HepG2 (cell line): ENCODE measurements around the gene MIDN. TPM values are rescaled to one million over a fixed set of nuclear protein-coding genes. Genes with fewer than 3 reads are reported as not detected.
A peak's percentile ranks its signal among the peaks of the same experiment; 100 is the strongest.

Experiments used
- AHR ChIP-seq: IDR thresholded peaks from 2 replicates; pipeline ENCODE4 v1.6.1; 2018; ENCODE audit warnings: missing genetic modification reagents, missing compliant biosample characterization
- CBX2 ChIP-seq, 2 experiments: fragments of 200-600 bp in 1 of 2; sonication (generic); formaldehyde crosslinking in 1 of 2; IDR thresholded peaks; 2 replicates each; pipeline versions ENCODE4 v1.7.0 to v1.8.1; 2018 to 2022; ENCODE audit warnings: low read depth in 2 of 2, low read length in 1 of 2, mild to moderate bottlenecking in 1 of 2, missing genetic modification reagents in 1 of 2
- CCDC6 ChIP-seq: sonication (generic); formaldehyde crosslinking; IDR thresholded peaks from 2 replicates; pipeline ENCODE4 v1.8.1; 2022; ENCODE audit warnings: mild to moderate bottlenecking, missing genetic modification reagents, moderate library complexity
- FOXP1 ChIP-seq, 2 experiments: fragments of 450-650 bp in 1 of 2; IDR thresholded peaks; 2 replicates each; pipeline ENCODE4 v1.6.1; 2017 to 2018; ENCODE audit warnings: antibody characterized with exemption in 1 of 2
- GMEB2 ChIP-seq: IDR thresholded peaks from 2 replicates; pipeline ENCODE4 v1.6.1; 2016; ENCODE audit warnings: missing biosample characterization, missing genetic modification reagents, low read depth
- GTF2F1 ChIP-seq: fragments of 150-350 bp; IDR thresholded peaks from 2 replicates; pipeline ENCODE4 v1.6.1; 2014; ENCODE audit warnings: low read length
- HNF4A ChIP-seq: sonication (generic); formaldehyde crosslinking; IDR thresholded peaks from 2 replicates; pipeline ENCODE4 v1.4.0; 2020; ENCODE audit warnings: missing genetic modification reagents
- KMT2B ChIP-seq: IDR thresholded peaks from 2 replicates; pipeline ENCODE4 v1.6.1; 2016; ENCODE audit warnings: missing genetic modification reagents, missing compliant biosample characterization
- MAFG ChIP-seq: sonication (generic); formaldehyde crosslinking; IDR thresholded peaks from 2 replicates; pipeline ENCODE4 v1.5.1; 2020; ENCODE audit warnings: mild to moderate bottlenecking, missing genetic modification reagents
- NFE2L2 ChIP-seq: fragments of 150-350 bp; IDR thresholded peaks from 2 replicates; pipeline ENCODE4 v1.6.1; 2014; ENCODE audit warnings: low read length
- NPAS2 ChIP-seq: sonication (generic); formaldehyde crosslinking; IDR thresholded peaks from 2 replicates; pipeline ENCODE4 v1.8.0; 2022; ENCODE audit warnings: mild to moderate bottlenecking, missing genetic modification reagents, borderline replicate concordance
- PITX1 ChIP-seq: sonication (generic); formaldehyde crosslinking; IDR thresholded peaks from 2 replicates; pipeline ENCODE4 v1.5.1; 2020; ENCODE audit warnings: mild to moderate bottlenecking, missing genetic modification reagents
- RNF2 ChIP-seq: fragments of 450-650 bp; conservative IDR thresholded peaks from 2 replicates; pipeline ENCODE4 v1.6.1; 2016; ENCODE audit warnings: low read depth
- THAP9 ChIP-seq: sonication (generic); formaldehyde crosslinking; IDR thresholded peaks from 2 replicates; pipeline ENCODE4; 2020; ENCODE audit warnings: missing genetic modification reagents, mild to moderate bottlenecking, borderline replicate concordance
- TIGD3 ChIP-seq: sonication (generic); formaldehyde crosslinking; IDR thresholded peaks from 2 replicates; pipeline ENCODE4 v1.5.1; 2020; ENCODE audit warnings: mild to moderate bottlenecking, missing genetic modification reagents, borderline replicate concordance
- ZFP36 ChIP-seq: fragments of 150-350 bp; IDR thresholded peaks from 2 replicates; pipeline ENCODE4 v1.6.1; 2018; ENCODE audit warnings: borderline replicate concordance, low read length, low read depth; ENCODE audit not compliant: partially characterized antibody
- ZKSCAN1 ChIP-seq: fragments of 150-350 bp; IDR thresholded peaks from 2 replicates; pipeline ENCODE4 v1.6.1; 2014; ENCODE audit warnings: low read length
- ZNF160 ChIP-seq: sonication (generic); formaldehyde crosslinking; IDR thresholded peaks from 2 replicates; pipeline ENCODE4 v1.8.0; 2022; ENCODE audit warnings: mild to moderate bottlenecking, inconsistent platforms, missing genetic modification reagents
- ZNF235 ChIP-seq: sonication (generic); formaldehyde crosslinking; IDR thresholded peaks from 2 replicates; pipeline ENCODE4 v1.8.1; 2023; ENCODE audit warnings: mild to moderate bottlenecking, missing genetic modification reagents, borderline replicate concordance
- ZNF550 ChIP-seq: sonication (generic); formaldehyde crosslinking; IDR thresholded peaks from 2 replicates; pipeline ENCODE4 v1.4.0; 2020; ENCODE audit warnings: mild to moderate bottlenecking, missing genetic modification reagents, borderline replicate concordance
- ZNF597 ChIP-seq: sonication (generic); formaldehyde crosslinking; IDR thresholded peaks from 2 replicates; pipeline ENCODE4 v1.5.0; 2020; ENCODE audit warnings: missing genetic modification reagents
- ZNF724P ChIP-seq: sonication (generic); formaldehyde crosslinking; IDR thresholded peaks from 2 replicates; pipeline ENCODE4 v1.8.0; 2022; ENCODE audit warnings: missing genetic modification reagents, borderline replicate concordance
- ZNF841 ChIP-seq: sonication (generic); formaldehyde crosslinking; IDR thresholded peaks from 2 replicates; pipeline ENCODE4 v1.8.1; 2023; ENCODE audit warnings: missing genetic modification reagents, borderline replicate concordance
- ZNF878 ChIP-seq: sonication (generic); formaldehyde crosslinking; IDR thresholded peaks from 2 replicates; pipeline ENCODE4 v1.8.1; 2023; ENCODE audit warnings: mild to moderate bottlenecking, missing genetic modification reagents, moderate library complexity
- polyA plus RNA-seq, 8 experiments: library from polyadenylated mRNA; depleted of rRNA in 3 of 8; stranded (reverse) in 7 of 8; unstranded in 1 of 8; fragments of >200 nt; fragmentation: Illumina TruSeq in 4 of 8; extraction: Trizol in 4 of 8; gene quantifications; 2 replicates each; pipeline versions ENCODE4 v1.2.1 to v1.2.3, GENCODE V29; 2011 to 2016; ENCODE audit warnings: low read depth in 4 of 8, missing spikeins in 1 of 8, mixed read lengths in 1 of 8; ENCODE audit not compliant: insufficient read depth in 1 of 8
- total RNA-seq, 5 experiments: library from RNA; depleted of rRNA; stranded (reverse); fragments of >200 nt; fragmentation: Illumina TruSeq; extraction: Trizol; gene quantifications; 2 replicates each; pipeline ENCODE4 v1.2.3, GENCODE V29; 2016; ENCODE audit warnings: low read depth in 1 of 5

The MIDN gene
- total and polyA plus RNA-seq, 2 of the 13 experiments (the other 11 are each of a cell fraction or from before 2014, with no cell fraction given): 8.4 to 18.0 TPM

GRCh38 chr19:1248139-1248785 is at the start of gene MIDN (continued):
- TF ChIP-seq NPAS2 (CRISPR knock-in tag): no peak
- TF ChIP-seq CBX2 (IDR thresholded peaks at IDR 0.05; ENCODE audit: low read depth, low read length): no peak
- TF ChIP-seq CBX2 (CRISPR knock-in tag; IDR thresholded peaks at IDR 0.05; ENCODE audit: low read depth): no peak
- TF ChIP-seq FOXP1 (IDR thresholded peaks at IDR 0.05): no peak
- TF ChIP-seq FOXP1 (CRISPR knock-in tag; IDR thresholded peaks at IDR 0.05): no peak; the same call in 1 of the 2 replicates
- TF ChIP-seq HNF4A (CRISPR knock-in tag): peak; percentile 25
- no peak for TF ChIP-seq ZFP36
- no peak for TF ChIP-seq ZNF841
- peak; percentile 96; the same call in 1 of the 2 replicates for TF ChIP-seq ZNF235
- no peak; the same call in 1 of the 2 replicates for TF ChIP-seq KMT2B
- no peak for TF ChIP-seq ZNF597 (CRISPR knock-in tag)
- peak; percentile 71; the same call in 1 of the 2 replicates for TF ChIP-seq GTF2F1
- no peak for TF ChIP-seq NFE2L2
- no peak for TF ChIP-seq AHR (CRISPR knock-in tag)
- TF ChIP-seq ZNF878 (CRISPR knock-in tag): peak; percentile 77
- 0 out of 2 replicates have a peak, but pooled peaks have one; percentile 6 for TF ChIP-seq ZNF724P (CRISPR knock-in tag)
- TF ChIP-seq ZNF160 (CRISPR knock-in tag): peak; percentile 83
- TF ChIP-seq PITX1 (CRISPR knock-in tag): no peak
- TF ChIP-seq THAP9 (CRISPR knock-in tag): peak; percentile 71; the same call in 1 of the 2 replicates
- 0 out of 2 replicates have a peak, but pooled peaks have one; percentile 28 for TF ChIP-seq ZNF550
- no peak for TF ChIP-seq MAFG (CRISPR knock-in tag)
- TF ChIP-seq CCDC6 (CRISPR knock-in tag): peak; percentile 80; the same call in 1 of the 2 replicates
- TF ChIP-seq ZKSCAN1: no peak
- TF ChIP-seq RNF2: no peak
- no peak for TF ChIP-seq TIGD3 (CRISPR knock-in tag)
- no peak for TF ChIP-seq GMEB2
